Prostate gland (tissue), 2 donors: ENCODE measurements around the gene PRUNE1.

Experiments used
- CTCF ChIP-seq, 4 experiments: fragments of 200-600 bp in 2 of 4; fragments of 450-650 bp in 2 of 4; sonication (generic) in 2 of 4; IDR thresholded peaks; 1 replicate in 3 of 4; 2 replicates in 1 of 4; pipeline ENCODE4 v1.5.1; 2016 to 2019; ENCODE audit warnings: antibody characterized with exemption in 4 of 4, mild to moderate bottlenecking in 2 of 4, moderate library complexity in 2 of 4
- POLR2A ChIP-seq: fragments of 450-650 bp; IDR thresholded peaks from one replicate; pipeline ENCODE4 v1.6.1; 2016; ENCODE audit warnings: antibody characterized with exemption, mild to moderate bottlenecking
- POLR2AphosphoS5 ChIP-seq: sonication (generic); formaldehyde crosslinking; IDR thresholded peaks from one replicate; pipeline ENCODE4 v1.6.1; 2017; ENCODE audit warnings: antibody characterized with exemption

- TF ChIP-seq POLR2A (no peak), CTCF (IDR thresholded peaks at IDR 0.05) (no peak), POLR2AphosphoS5 (no peak)
These were observed 4.6 kb downstream of the PRUNE1 start for GRCh38 chr1:151012684-151013471.
